IMR-90 (cell line): ENCODE results near the gene GALNT13. TPM values are rescaled to one million over a fixed set of nuclear protein-coding genes. Genes with fewer than 3 reads are reported as not detected.

Experiments used
- ATAC-seq: fragments of 200-7000 bp; cut with Tn5 transposase; 2 replicates; pipeline ENCODE4 v1.9.1; 2020; ENCODE audit warnings: low read depth, mild to moderate bottlenecking, moderate library complexity
- BruUV-seq: library from RNA; stranded (reverse); fragments of 400-500 nt; replicated peaks from 2 replicates; lab custom pipeline; 2021; lab: Mats Ljungman, UMichigan
- CTCF ChIA-PET: fragments of 300-600 bp; formaldehyde crosslinking; extraction: SDS; loops from one replicate; lab custom pipeline; 2021; ENCODE audit warnings: antibody characterized with exemption; lab: Yijun Ruan, JAX
- POLR2A ChIA-PET: fragments of 300-600 bp; sonication (Branson Sonifier 250); formaldehyde crosslinking; loops from one replicate; lab custom pipeline; 2022; ENCODE audit warnings: antibody characterized with exemption; ENCODE audit not compliant: unreplicated experiment; lab: Charles Lee
- DNase-seq: peaks from one replicate; pipeline ENCODE4 v3.0.0; 2013
- H2AFZ ChIP-seq: replicated peaks from 2 replicates; pipeline ENCODE3; 2013; ENCODE audit warnings: low read length, mild to moderate bottlenecking; ENCODE audit not compliant: poor library complexity
- H2AK5ac ChIP-seq: 2 replicates; pipeline ENCODE4 v1.6.1; 2013; ENCODE audit warnings: low read depth, low read length, inconsistent platforms
- H2AK9ac ChIP-seq: replicated peaks from 2 replicates; pipeline ENCODE3; 2013; ENCODE audit warnings: mild to moderate bottlenecking, low read depth, low read length, moderate library complexity; ENCODE audit not compliant: poor library complexity
- H2BK120ac ChIP-seq: 2 replicates; pipeline ENCODE4 v1.6.1; 2013; ENCODE audit warnings: low read depth, low read length, inconsistent platforms
- H2BK15ac ChIP-seq: 3 replicates; pipeline ENCODE4 v1.6.1; 2013; ENCODE audit warnings: low read depth, low read length, inconsistent platforms
- H2BK20ac ChIP-seq: 2 replicates; pipeline ENCODE4 v1.6.1; 2013; ENCODE audit warnings: low read depth, mild to moderate bottlenecking, inconsistent platforms, low read length, moderate library complexity
- H2BK5ac ChIP-seq: 2 replicates; pipeline ENCODE4 v1.6.1; 2013; ENCODE audit warnings: mild to moderate bottlenecking, low read depth, low read length, inconsistent platforms; ENCODE audit not compliant: poor library complexity, severe bottlenecking
- H3K14ac ChIP-seq: replicated peaks from 2 replicates; pipeline ENCODE4 v1.6.1; 2013; ENCODE audit warnings: low read depth, low read length, inconsistent platforms
- H3K18ac ChIP-seq: 2 replicates; pipeline ENCODE4 v1.6.1; 2013; ENCODE audit warnings: low read depth, low read length, control low read depth
- H3K23ac ChIP-seq: 2 replicates; pipeline ENCODE4 v1.6.1; 2013; ENCODE audit warnings: low read depth, low read length, inconsistent platforms
- H3K27ac ChIP-seq: 2 replicates; pipeline ENCODE4 v1.5.1; 2013; ENCODE audit warnings: mild to moderate bottlenecking, control low read depth, low read length; ENCODE audit not compliant: insufficient read depth
- H3K27me3 ChIP-seq: 2 replicates; pipeline ENCODE4 v1.6.1; 2013; ENCODE audit warnings: low read length; ENCODE audit not compliant: control insufficient read depth, insufficient read depth
- H3K36me3 ChIP-seq: 2 replicates; pipeline ENCODE4 v1.6.1; 2013; ENCODE audit warnings: low read length, mixed read lengths; ENCODE audit not compliant: control insufficient read depth, insufficient read depth
- H3K4ac ChIP-seq: 2 replicates; pipeline ENCODE4 v1.6.1; 2013; ENCODE audit warnings: low read depth, low read length, inconsistent platforms
- H3K4me1 ChIP-seq: 2 replicates; pipeline ENCODE4 v1.6.1; 2013; ENCODE audit warnings: low read length, mixed read lengths; ENCODE audit not compliant: control insufficient read depth, insufficient read depth
- H3K4me2 ChIP-seq: 2 replicates; pipeline ENCODE4 v1.6.1; 2013; ENCODE audit warnings: low read depth, mild to moderate bottlenecking, control low read depth, low read length, moderate library complexity
- H3K4me3 ChIP-seq: 2 replicates; pipeline ENCODE4 v1.5.1; 2013; ENCODE audit warnings: low read depth, mild to moderate bottlenecking, control low read depth, low read length, moderate library complexity; ENCODE audit not compliant: insufficient read depth
- H3K56ac ChIP-seq: 2 replicates; pipeline ENCODE4 v1.6.1; 2013; ENCODE audit warnings: low read length, inconsistent platforms; ENCODE audit not compliant: insufficient read depth; ENCODE audit errors: extremely low read depth
- H3K79me1 ChIP-seq, 2 experiments: 2 replicates each; pipeline ENCODE4 v1.6.1; 2013; ENCODE audit warnings: low read length in 2 of 2, inconsistent platforms in 1 of 2, low read depth in 1 of 2
- H3K9ac ChIP-seq: 2 replicates; pipeline ENCODE4 v1.6.1; 2013; ENCODE audit warnings: low read depth, low read length, control low read depth
- H3K9me1 ChIP-seq: 2 replicates; pipeline ENCODE4 v1.6.1; 2013; ENCODE audit warnings: low read length, inconsistent platforms; ENCODE audit not compliant: insufficient read depth
- H3K9me3 ChIP-seq: 2 replicates; pipeline ENCODE4 v1.6.1; 2013; ENCODE audit warnings: low read length; ENCODE audit not compliant: control insufficient read depth, insufficient read depth
- H4K20me1 ChIP-seq: 2 replicates; pipeline ENCODE4 v1.6.1; 2013; ENCODE audit warnings: low read length, inconsistent platforms; ENCODE audit not compliant: insufficient read depth
- H4K5ac ChIP-seq: 2 replicates; pipeline ENCODE4 v1.6.1; 2013; ENCODE audit warnings: mild to moderate bottlenecking, low read depth, low read length, control low read depth
- H4K8ac ChIP-seq, 2 experiments: 2 replicates each; pipeline ENCODE4 v1.6.1; 2013; ENCODE audit warnings: low read depth in 2 of 2, low read length in 2 of 2, control low read depth in 1 of 2, inconsistent platforms in 1 of 2
- H4K91ac ChIP-seq: 2 replicates; pipeline ENCODE4 v1.6.1; 2013; ENCODE audit warnings: low read depth, low read length, inconsistent platforms; ENCODE audit not compliant: insufficient read depth
- BHLHE40 ChIP-seq: fragments of 150-350 bp; IDR thresholded peaks from 2 replicates; pipeline ENCODE4 v1.6.1; 2016; ENCODE audit warnings: mild to moderate bottlenecking, low read depth, low read length
- CEBPB ChIP-seq: IDR thresholded peaks from 2 replicates; pipeline ENCODE4 v1.6.1; 2012; ENCODE audit warnings: low read depth, low read length, improper control_type of control experiment
- CHD1 ChIP-seq: IDR thresholded peaks from 2 replicates; pipeline ENCODE4 v1.6.1; 2012; ENCODE audit warnings: low read depth, low read length, improper control_type of control experiment
- CTCF ChIP-seq: conservative IDR thresholded peaks from 2 replicates; pipeline ENCODE4 v1.5.1; 2012; ENCODE audit warnings: mild to moderate bottlenecking, low read depth, low read length, improper control_type of control experiment
- ELK1 ChIP-seq: fragments of 150-350 bp; IDR thresholded peaks from 2 replicates; pipeline ENCODE4 v1.6.1; 2016; ENCODE audit warnings: low read depth, mild to moderate bottlenecking, low read length, moderate library complexity, borderline replicate concordance
- FOS ChIP-seq: fragments of 150-350 bp; IDR thresholded peaks from 2 replicates; pipeline ENCODE4 v1.6.1; 2016; ENCODE audit warnings: low read depth, low read length
- MAFK ChIP-seq: IDR thresholded peaks from 2 replicates; pipeline ENCODE4 v1.6.1; 2012; ENCODE audit warnings: low read depth, low read length, improper control_type of control experiment
- MAZ ChIP-seq: IDR thresholded peaks from 2 replicates; pipeline ENCODE4 v1.6.1; 2012; ENCODE audit warnings: low read depth, mild to moderate bottlenecking, low read length, improper control_type of control experiment, moderate library complexity, borderline replicate concordance
- MXI1 ChIP-seq: IDR thresholded peaks from 2 replicates; pipeline ENCODE4 v1.6.1; 2012; ENCODE audit warnings: low read depth, mild to moderate bottlenecking, low read length, moderate library complexity, borderline replicate concordance
- NFE2L2 ChIP-seq: fragments of 150-350 bp; IDR thresholded peaks from 2 replicates; pipeline ENCODE4 v1.6.1; 2016; ENCODE audit warnings: low read depth, mild to moderate bottlenecking, low read length
- POLR2A ChIP-seq: IDR thresholded peaks from 2 replicates; pipeline ENCODE4 v1.6.1; 2012; ENCODE audit warnings: mild to moderate bottlenecking, low read depth, low read length
- RAD21 ChIP-seq: IDR thresholded peaks from 2 replicates; pipeline ENCODE4 v1.6.1; 2012; ENCODE audit warnings: low read length, improper control_type of control experiment
- RCOR1 ChIP-seq: IDR thresholded peaks from 2 replicates; pipeline ENCODE4 v1.6.1; 2012; ENCODE audit warnings: mild to moderate bottlenecking, low read length, improper control_type of control experiment; ENCODE audit not compliant: insufficient replicate concordance
- RFX5 ChIP-seq: IDR thresholded peaks from 2 replicates; pipeline ENCODE4 v1.8.0; 2012; ENCODE audit warnings: low read depth, mild to moderate bottlenecking, low read length, moderate library complexity
- SMC3 ChIP-seq: fragments of 150-350 bp; IDR thresholded peaks from 2 replicates; pipeline ENCODE4 v1.6.1; 2016; ENCODE audit warnings: low read depth, mild to moderate bottlenecking, antibody characterized with exemption, low read length, moderate library complexity
- USF2 ChIP-seq: fragments of 150-350 bp; IDR thresholded peaks from 2 replicates; pipeline ENCODE4 v1.6.1; 2017; ENCODE audit warnings: mild to moderate bottlenecking, antibody characterized with exemption, low read length, low read depth
- dilution Hi-C: fragments of 300-500 bp; cut with HindIII; formaldehyde crosslinking; loops from one replicate; pipeline ENCODE4 v1.14.3; 2018; ENCODE audit warnings: low sequenced_read_pairs; ENCODE audit not compliant: unreplicated experiment
- in situ Hi-C: fragments of 300-500 bp; cut with MboI; formaldehyde crosslinking; loops from 3 replicates; pipeline ENCODE4 v1.14.3; 2019; ENCODE audit warnings: low sequenced_read_pairs, inconsistent platforms, mixed read lengths
- intact Hi-C: fragments of 100-400 bp; cut with micrococcal nuclease; formaldehyde crosslinking; loops from 2 replicates; pipeline ENCODE4 v1.10.0; 2022
- polyA plus RNA-seq, 3 experiments: library from polyadenylated mRNA; depleted of rRNA; stranded (reverse); fragments of >200 nt; gene quantifications; 2 replicates each; pipeline ENCODE4 v1.2.3, GENCODE V29; 2012; ENCODE audit warnings: low replicate concordance in 1 of 3
- total RNA-seq: library from RNA; depleted of rRNA; stranded (reverse); fragments of >200 nt; gene quantifications from 2 replicates; pipeline ENCODE4 v1.2.3, GENCODE V29; 2012

The GALNT13 gene
- total and polyA plus RNA-seq, 2 of the 4 experiments (the other 2 are of a cell fraction) = 0.03 TPM; not detected in 1

- POLR2A ChIA-PET = no interaction called here
- no peak overlapping the region for H4K91ac ChIP-seq
- intact Hi-C loops = no loop called here
- dilution Hi-C loops = no loop called here
- H3K9me3 ChIP-seq = peaks cover 9% of the 10 kb centered on the region
- H3K9me1 ChIP-seq = no peaks in the 10 kb centered on the region
- DNase-seq (no peak), ATAC-seq (no peak)
- no peaks in the 10 kb centered on the region for H3K27me3 ChIP-seq
- H3K14ac ChIP-seq = no peak overlapping the region
- no peak overlapping the region for H2BK20ac ChIP-seq
- no peak overlapping the region for H2BK5ac ChIP-seq
- no peak overlapping the region for H3K23ac ChIP-seq
- no peaks in the 10 kb centered on the region for H3K36me3 ChIP-seq
- BruUV-seq = no TSS peak
- no peak overlapping the region for H3K27ac ChIP-seq
- H3K4me2 ChIP-seq = no peak overlapping the region
- CTCF ChIA-PET = no interaction called here
- H3K4me3 ChIP-seq = no peak overlapping the region
- no peaks in the 10 kb centered on the region for H3K79me1 ChIP-seq
- no peak overlapping the region for H2BK120ac ChIP-seq
- H3K4ac ChIP-seq = no peak overlapping the region
- no peak overlapping the region for H3K9ac ChIP-seq
- no peak overlapping the region for H2AK9ac ChIP-seq
- no peak overlapping the region for H2AFZ ChIP-seq
- H4K8ac ChIP-seq = no peak overlapping the region
- TF ChIP-seq SMC3 (no peak), FOS (no peak), ELK1 (no peak), MAZ (no peak), CHD1 (no peak), BHLHE40 (no peak), RAD21 (no peak), CTCF (no peak), MXI1 (no peak), RCOR1 (no peak), CEBPB (no peak), USF2 (no peak), RFX5 (no peak), POLR2A (no peak), NFE2L2 (no peak), MAFK (no peak)
- no peak overlapping the region for H3K18ac ChIP-seq
- in situ Hi-C loops = no loop called here
- H2AK5ac ChIP-seq = no peak overlapping the region
- H4K5ac ChIP-seq = no peak overlapping the region
- no peak overlapping the region for H3K56ac ChIP-seq
- H2BK15ac ChIP-seq = no peak overlapping the region
- no peaks in the 10 kb centered on the region for H4K20me1 ChIP-seq
- no peaks in the 10 kb centered on the region for H3K4me1 ChIP-seq
These were observed 82.0 kb downstream of the GALNT13 start for GRCh38 chr2:153953761-153954160.
